ENCODE data around the gene INPP5F. TPM values are rescaled to one million over a fixed set of nuclear protein-coding genes. Genes with fewer than 3 reads are reported as not detected.

Gene INPP5F
- total and polyA plus RNA-seq, 10 of the 15 experiments (the other 5 are each of a cell fraction or from before 2014, with no cell fraction given) = 6.0 to 49.3 (median 34.3) TPM

DNA sequence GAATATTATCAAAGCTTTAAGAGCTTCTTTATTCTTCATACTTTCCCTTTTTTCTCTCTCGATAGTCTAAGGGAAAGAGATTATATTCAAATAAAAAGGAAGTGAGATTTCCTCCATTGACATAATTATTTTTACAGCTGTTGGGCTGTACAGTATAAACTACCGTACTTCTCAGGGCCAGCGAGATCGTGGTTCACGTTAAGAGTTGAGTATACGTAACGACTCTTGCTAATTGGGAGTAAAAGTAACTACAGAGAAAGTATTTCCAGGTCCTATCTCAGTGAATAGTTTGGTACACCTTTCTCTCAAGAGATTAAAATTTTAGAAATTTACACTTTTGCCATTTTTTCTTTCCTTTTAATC is 57.8 kb downstream of the INPP5F start (continued):
- TF ChIP-seq, protein P1, sequence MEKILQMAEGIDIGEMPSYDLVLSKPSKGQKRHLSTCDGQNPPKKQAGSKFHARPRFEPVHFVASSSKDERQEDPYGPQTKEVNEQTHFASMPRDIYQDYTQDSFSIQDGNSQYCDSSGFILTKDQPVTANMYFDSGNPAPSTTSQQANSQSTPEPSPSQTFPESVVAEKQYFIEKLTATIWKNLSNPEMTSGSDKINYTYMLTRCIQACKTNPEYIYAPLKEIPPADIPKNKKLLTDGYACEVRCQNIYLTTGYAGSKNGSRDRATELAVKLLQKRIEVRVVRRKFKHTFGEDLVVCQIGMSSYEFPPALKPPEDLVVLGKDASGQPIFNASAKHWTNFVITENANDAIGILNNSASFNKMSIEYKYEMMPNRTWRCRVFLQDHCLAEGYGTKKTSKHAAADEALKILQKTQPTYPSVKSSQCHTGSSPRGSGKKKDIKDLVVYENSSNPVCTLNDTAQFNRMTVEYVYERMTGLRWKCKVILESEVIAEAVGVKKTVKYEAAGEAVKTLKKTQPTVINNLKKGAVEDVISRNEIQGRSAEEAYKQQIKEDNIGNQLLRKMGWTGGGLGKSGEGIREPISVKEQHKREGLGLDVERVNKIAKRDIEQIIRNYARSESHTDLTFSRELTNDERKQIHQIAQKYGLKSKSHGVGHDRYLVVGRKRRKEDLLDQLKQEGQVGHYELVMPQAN (conservative IDR thresholded peaks at IDR 0.05) = no peak
- no peak for TF ChIP-seq KLF5 (IDR thresholded peaks at IDR 0.05; ENCODE audit: partially characterized antibody)
- TF ChIP-seq POLR2AphosphoS5 (IDR thresholded peaks at IDR 0.05; ENCODE audit: low read length) = no peak
- TF ChIP-seq EGR1 (IDR thresholded peaks at IDR 0.05; ENCODE audit: borderline replicate concordance in 1 of 2, low read depth in 2 of 2, low read length in 2 of 2) = no peak
- TF ChIP-seq FOXK2 (IDR thresholded peaks at IDR 0.05) = no peak
- TF ChIP-seq GABPA (IDR thresholded peaks at IDR 0.05; ENCODE audit: low read depth) = no peak
- TF ChIP-seq, protein P2, sequence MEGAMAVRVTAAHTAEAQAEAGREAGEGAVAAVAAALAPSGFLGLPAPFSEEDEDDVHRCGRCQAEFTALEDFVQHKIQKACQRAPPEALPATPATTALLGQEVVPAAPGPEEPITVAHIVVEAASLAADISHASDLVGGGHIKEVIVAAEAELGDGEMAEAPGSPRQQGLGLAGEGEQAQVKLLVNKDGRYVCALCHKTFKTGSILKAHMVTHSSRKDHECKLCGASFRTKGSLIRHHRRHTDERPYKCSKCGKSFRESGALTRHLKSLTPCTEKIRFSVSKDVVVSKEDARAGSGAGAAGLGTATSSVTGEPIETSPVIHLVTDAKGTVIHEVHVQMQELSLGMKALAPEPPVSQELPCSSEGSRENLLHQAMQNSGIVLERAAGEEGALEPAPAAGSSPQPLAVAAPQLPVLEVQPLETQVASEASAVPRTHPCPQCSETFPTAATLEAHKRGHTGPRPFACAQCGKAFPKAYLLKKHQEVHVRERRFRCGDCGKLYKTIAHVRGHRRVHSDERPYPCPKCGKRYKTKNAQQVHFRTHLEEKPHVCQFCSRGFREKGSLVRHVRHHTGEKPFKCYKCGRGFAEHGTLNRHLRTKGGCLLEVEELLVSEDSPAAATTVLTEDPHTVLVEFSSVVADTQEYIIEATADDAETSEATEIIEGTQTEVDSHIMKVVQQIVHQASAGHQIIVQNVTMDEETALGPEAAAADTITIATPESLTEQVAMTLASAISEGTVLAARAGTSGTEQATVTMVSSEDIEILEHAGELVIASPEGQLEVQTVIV (IDR thresholded peaks at IDR 0.05; ENCODE audit: borderline replicate concordance, partially characterized antibody) = no peak
- no peak for TF ChIP-seq SMARCA5 (IDR thresholded peaks at IDR 0.05)
- no peak; the same call in 1 of the 2 replicates for TF ChIP-seq STAT1 (conservative IDR thresholded peaks at IDR 0.05)
- TF ChIP-seq IKZF2 (IDR thresholded peaks at IDR 0.05) = peak; percentile 18 to 33; a peak in 2 of 4 replicates
- TF ChIP-seq CREM (IDR thresholded peaks at IDR 0.05; ENCODE audit: low read depth) = no peak
- TF ChIP-seq ZNF217 (IDR thresholded peaks at IDR 0.05) = no peak
- TF ChIP-seq, protein P3, sequence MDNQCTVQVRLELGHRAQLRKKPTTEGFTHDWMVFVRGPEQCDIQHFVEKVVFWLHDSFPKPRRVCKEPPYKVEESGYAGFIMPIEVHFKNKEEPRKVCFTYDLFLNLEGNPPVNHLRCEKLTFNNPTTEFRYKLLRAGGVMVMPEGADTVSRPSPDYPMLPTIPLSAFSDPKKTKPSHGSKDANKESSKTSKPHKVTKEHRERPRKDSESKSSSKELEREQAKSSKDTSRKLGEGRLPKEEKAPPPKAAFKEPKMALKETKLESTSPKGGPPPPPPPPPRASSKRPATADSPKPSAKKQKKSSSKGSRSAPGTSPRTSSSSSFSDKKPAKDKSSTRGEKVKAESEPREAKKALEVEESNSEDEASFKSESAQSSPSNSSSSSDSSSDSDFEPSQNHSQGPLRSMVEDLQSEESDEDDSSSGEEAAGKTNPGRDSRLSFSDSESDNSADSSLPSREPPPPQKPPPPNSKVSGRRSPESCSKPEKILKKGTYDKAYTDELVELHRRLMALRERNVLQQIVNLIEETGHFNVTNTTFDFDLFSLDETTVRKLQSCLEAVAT (IDR thresholded peaks at IDR 0.05) = peak; percentile 24; the same call in 1 of the 2 replicates
- TF ChIP-seq CTCF (IDR thresholded peaks at IDR 0.05 in 2 of 3, conservative IDR thresholded peaks at IDR 0.05 in 1 of 3; ENCODE audit: control insufficient read depth in 2 of 3, extremely low read depth in 1 of 3, insufficient read depth in 1 of 3, low read depth in 3 of 3, low read length in 3 of 3) = no peak
- no peak for TF ChIP-seq SIN3A (IDR thresholded peaks at IDR 0.05; ENCODE audit: low read depth, low read length)
- 0 out of 2 replicates have a peak, but pooled peaks have one; percentile 18 for TF ChIP-seq FOXM1 (IDR thresholded peaks at IDR 0.05; ENCODE audit: low read depth, low read length)
- no peak for TF ChIP-seq ZNF384 (IDR thresholded peaks at IDR 0.05; ENCODE audit: borderline replicate concordance, low read depth, low read length)
- TF ChIP-seq, protein P4, sequence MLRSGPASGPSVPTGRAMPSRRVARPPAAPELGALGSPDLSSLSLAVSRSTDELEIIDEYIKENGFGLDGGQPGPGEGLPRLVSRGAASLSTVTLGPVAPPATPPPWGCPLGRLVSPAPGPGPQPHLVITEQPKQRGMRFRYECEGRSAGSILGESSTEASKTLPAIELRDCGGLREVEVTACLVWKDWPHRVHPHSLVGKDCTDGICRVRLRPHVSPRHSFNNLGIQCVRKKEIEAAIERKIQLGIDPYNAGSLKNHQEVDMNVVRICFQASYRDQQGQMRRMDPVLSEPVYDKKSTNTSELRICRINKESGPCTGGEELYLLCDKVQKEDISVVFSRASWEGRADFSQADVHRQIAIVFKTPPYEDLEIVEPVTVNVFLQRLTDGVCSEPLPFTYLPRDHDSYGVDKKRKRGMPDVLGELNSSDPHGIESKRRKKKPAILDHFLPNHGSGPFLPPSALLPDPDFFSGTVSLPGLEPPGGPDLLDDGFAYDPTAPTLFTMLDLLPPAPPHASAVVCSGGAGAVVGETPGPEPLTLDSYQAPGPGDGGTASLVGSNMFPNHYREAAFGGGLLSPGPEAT (IDR thresholded peaks at IDR 0.05; ENCODE audit: low read depth) = peak; percentile 9; the same call in 1 of the 2 replicates
- TF ChIP-seq NFXL1 (IDR thresholded peaks at IDR 0.05; ENCODE audit: borderline replicate concordance) = no peak
- TF ChIP-seq E2F4 (IDR thresholded peaks at IDR 0.05; ENCODE audit: low read depth, low read length) = no peak
- TF ChIP-seq PAX5 (IDR thresholded peaks at IDR 0.05; ENCODE audit: borderline replicate concordance, low read depth, low read length) = no peak
